IMR-90 (cell line): ENCODE results near the gene NR1H4. TPM values are rescaled to one million over a fixed set of nuclear protein-coding genes. Genes with fewer than 3 reads are reported as not detected.

Experiments used
- ATAC-seq: fragments of 200-7000 bp; cut with Tn5 transposase; 2 replicates; pipeline ENCODE4 v1.9.1; 2020; ENCODE audit warnings: low read depth, mild to moderate bottlenecking, moderate library complexity
- BruUV-seq: library from RNA; stranded (reverse); fragments of 400-500 nt; replicated peaks from 2 replicates; lab custom pipeline; 2021; lab: Mats Ljungman, UMichigan
- CTCF ChIA-PET: fragments of 300-600 bp; formaldehyde crosslinking; extraction: SDS; loops from one replicate; lab custom pipeline; 2021; ENCODE audit warnings: antibody characterized with exemption; lab: Yijun Ruan, JAX
- POLR2A ChIA-PET: fragments of 300-600 bp; sonication (Branson Sonifier 250); formaldehyde crosslinking; loops from one replicate; lab custom pipeline; 2022; ENCODE audit warnings: antibody characterized with exemption; ENCODE audit not compliant: unreplicated experiment; lab: Charles Lee
- DNase-seq: peaks from one replicate; pipeline ENCODE4 v3.0.0; 2013
- H2AFZ ChIP-seq: replicated peaks from 2 replicates; pipeline ENCODE3; 2013; ENCODE audit warnings: low read length, mild to moderate bottlenecking; ENCODE audit not compliant: poor library complexity
- H2AK5ac ChIP-seq: 2 replicates; pipeline ENCODE4 v1.6.1; 2013; ENCODE audit warnings: low read depth, low read length, inconsistent platforms
- H2AK9ac ChIP-seq: replicated peaks from 2 replicates; pipeline ENCODE3; 2013; ENCODE audit warnings: mild to moderate bottlenecking, low read depth, low read length, moderate library complexity; ENCODE audit not compliant: poor library complexity
- H2BK120ac ChIP-seq: 2 replicates; pipeline ENCODE4 v1.6.1; 2013; ENCODE audit warnings: low read depth, low read length, inconsistent platforms
- H2BK15ac ChIP-seq: 3 replicates; pipeline ENCODE4 v1.6.1; 2013; ENCODE audit warnings: low read depth, low read length, inconsistent platforms
- H2BK20ac ChIP-seq: 2 replicates; pipeline ENCODE4 v1.6.1; 2013; ENCODE audit warnings: low read depth, mild to moderate bottlenecking, inconsistent platforms, low read length, moderate library complexity
- H2BK5ac ChIP-seq: 2 replicates; pipeline ENCODE4 v1.6.1; 2013; ENCODE audit warnings: mild to moderate bottlenecking, low read depth, low read length, inconsistent platforms; ENCODE audit not compliant: poor library complexity, severe bottlenecking
- H3K14ac ChIP-seq: replicated peaks from 2 replicates; pipeline ENCODE4 v1.6.1; 2013; ENCODE audit warnings: low read depth, low read length, inconsistent platforms
- H3K18ac ChIP-seq: 2 replicates; pipeline ENCODE4 v1.6.1; 2013; ENCODE audit warnings: low read depth, low read length, control low read depth
- H3K23ac ChIP-seq: 2 replicates; pipeline ENCODE4 v1.6.1; 2013; ENCODE audit warnings: low read depth, low read length, inconsistent platforms
- H3K27ac ChIP-seq: 2 replicates; pipeline ENCODE4 v1.5.1; 2013; ENCODE audit warnings: mild to moderate bottlenecking, control low read depth, low read length; ENCODE audit not compliant: insufficient read depth
- H3K27me3 ChIP-seq: 2 replicates; pipeline ENCODE4 v1.6.1; 2013; ENCODE audit warnings: low read length; ENCODE audit not compliant: control insufficient read depth, insufficient read depth
- H3K36me3 ChIP-seq: 2 replicates; pipeline ENCODE4 v1.6.1; 2013; ENCODE audit warnings: low read length, mixed read lengths; ENCODE audit not compliant: control insufficient read depth, insufficient read depth
- H3K4ac ChIP-seq: 2 replicates; pipeline ENCODE4 v1.6.1; 2013; ENCODE audit warnings: low read depth, low read length, inconsistent platforms
- H3K4me1 ChIP-seq: 2 replicates; pipeline ENCODE4 v1.6.1; 2013; ENCODE audit warnings: low read length, mixed read lengths; ENCODE audit not compliant: control insufficient read depth, insufficient read depth
- H3K4me2 ChIP-seq: 2 replicates; pipeline ENCODE4 v1.6.1; 2013; ENCODE audit warnings: low read depth, mild to moderate bottlenecking, control low read depth, low read length, moderate library complexity
- H3K4me3 ChIP-seq: 2 replicates; pipeline ENCODE4 v1.5.1; 2013; ENCODE audit warnings: low read depth, mild to moderate bottlenecking, control low read depth, low read length, moderate library complexity; ENCODE audit not compliant: insufficient read depth
- H3K56ac ChIP-seq: 2 replicates; pipeline ENCODE4 v1.6.1; 2013; ENCODE audit warnings: low read length, inconsistent platforms; ENCODE audit not compliant: insufficient read depth; ENCODE audit errors: extremely low read depth
- H3K79me1 ChIP-seq, 2 experiments: 2 replicates each; pipeline ENCODE4 v1.6.1; 2013; ENCODE audit warnings: low read length in 2 of 2, inconsistent platforms in 1 of 2, low read depth in 1 of 2
- H3K9ac ChIP-seq: 2 replicates; pipeline ENCODE4 v1.6.1; 2013; ENCODE audit warnings: low read depth, low read length, control low read depth
- H3K9me1 ChIP-seq: 2 replicates; pipeline ENCODE4 v1.6.1; 2013; ENCODE audit warnings: low read length, inconsistent platforms; ENCODE audit not compliant: insufficient read depth
- H3K9me3 ChIP-seq: 2 replicates; pipeline ENCODE4 v1.6.1; 2013; ENCODE audit warnings: low read length; ENCODE audit not compliant: control insufficient read depth, insufficient read depth
- H4K20me1 ChIP-seq: 2 replicates; pipeline ENCODE4 v1.6.1; 2013; ENCODE audit warnings: low read length, inconsistent platforms; ENCODE audit not compliant: insufficient read depth
- H4K5ac ChIP-seq: 2 replicates; pipeline ENCODE4 v1.6.1; 2013; ENCODE audit warnings: mild to moderate bottlenecking, low read depth, low read length, control low read depth
- H4K8ac ChIP-seq, 2 experiments: 2 replicates each; pipeline ENCODE4 v1.6.1; 2013; ENCODE audit warnings: low read depth in 2 of 2, low read length in 2 of 2, control low read depth in 1 of 2, inconsistent platforms in 1 of 2
- H4K91ac ChIP-seq: 2 replicates; pipeline ENCODE4 v1.6.1; 2013; ENCODE audit warnings: low read depth, low read length, inconsistent platforms; ENCODE audit not compliant: insufficient read depth
- CHD1 ChIP-seq: IDR thresholded peaks from 2 replicates; pipeline ENCODE4 v1.6.1; 2012; ENCODE audit warnings: low read depth, low read length, improper control_type of control experiment
- MAZ ChIP-seq: IDR thresholded peaks from 2 replicates; pipeline ENCODE4 v1.6.1; 2012; ENCODE audit warnings: low read depth, mild to moderate bottlenecking, low read length, improper control_type of control experiment, moderate library complexity, borderline replicate concordance
- MXI1 ChIP-seq: IDR thresholded peaks from 2 replicates; pipeline ENCODE4 v1.6.1; 2012; ENCODE audit warnings: low read depth, mild to moderate bottlenecking, low read length, moderate library complexity, borderline replicate concordance
- POLR2A ChIP-seq: IDR thresholded peaks from 2 replicates; pipeline ENCODE4 v1.6.1; 2012; ENCODE audit warnings: mild to moderate bottlenecking, low read depth, low read length
- RAD21 ChIP-seq: IDR thresholded peaks from 2 replicates; pipeline ENCODE4 v1.6.1; 2012; ENCODE audit warnings: low read length, improper control_type of control experiment
- RFX5 ChIP-seq: IDR thresholded peaks from 2 replicates; pipeline ENCODE4 v1.8.0; 2012; ENCODE audit warnings: low read depth, mild to moderate bottlenecking, low read length, moderate library complexity
- WGBS, 2 experiments: methylation state at CpG; one replicate each; pipeline versions ENCODE4 v1.1.5 to v1.1.7; 2013; ENCODE audit warnings: missing lambda C conversion rate in 2 of 2; ENCODE audit not compliant: insufficient read length in 1 of 2; ENCODE audit errors: extremely low coverage in 2 of 2; 5-methylcytosine and 5-hydroxymethylcytosine counted together
- dilution Hi-C: fragments of 300-500 bp; cut with HindIII; formaldehyde crosslinking; loops from one replicate; pipeline ENCODE4 v1.14.3; 2018; ENCODE audit warnings: low sequenced_read_pairs; ENCODE audit not compliant: unreplicated experiment
- in situ Hi-C: fragments of 300-500 bp; cut with MboI; formaldehyde crosslinking; loops from 3 replicates; pipeline ENCODE4 v1.14.3; 2019; ENCODE audit warnings: low sequenced_read_pairs, inconsistent platforms, mixed read lengths
- intact Hi-C: fragments of 100-400 bp; cut with micrococcal nuclease; formaldehyde crosslinking; loops from 2 replicates; pipeline ENCODE4 v1.10.0; 2022
- polyA plus RNA-seq, 3 experiments: library from polyadenylated mRNA; depleted of rRNA; stranded (reverse); fragments of >200 nt; gene quantifications; 2 replicates each; pipeline ENCODE4 v1.2.3, GENCODE V29; 2012; ENCODE audit warnings: low replicate concordance in 1 of 3
- total RNA-seq: library from RNA; depleted of rRNA; stranded (reverse); fragments of >200 nt; gene quantifications from 2 replicates; pipeline ENCODE4 v1.2.3, GENCODE V29; 2012
- TF ChIP-seq, protein P1 (sequence below): conservative IDR thresholded peaks from 2 replicates; pipeline ENCODE4 v1.5.1; 2012; ENCODE audit warnings: mild to moderate bottlenecking, low read depth, low read length, improper control_type of control experiment
- TF ChIP-seq, protein P2 (sequence below): fragments of 150-350 bp; IDR thresholded peaks from 2 replicates; pipeline ENCODE4 v1.6.1; 2016; ENCODE audit warnings: low read depth, mild to moderate bottlenecking, low read length, moderate library complexity, borderline replicate concordance
- TF ChIP-seq, protein P3 (sequence below): fragments of 150-350 bp; IDR thresholded peaks from 2 replicates; pipeline ENCODE4 v1.6.1; 2017; ENCODE audit warnings: mild to moderate bottlenecking, antibody characterized with exemption, low read length, low read depth

NR1H4 gene
- total and polyA plus RNA-seq, 2 of the 4 experiments (the other 2 are of a cell fraction): not detected

DNA sequence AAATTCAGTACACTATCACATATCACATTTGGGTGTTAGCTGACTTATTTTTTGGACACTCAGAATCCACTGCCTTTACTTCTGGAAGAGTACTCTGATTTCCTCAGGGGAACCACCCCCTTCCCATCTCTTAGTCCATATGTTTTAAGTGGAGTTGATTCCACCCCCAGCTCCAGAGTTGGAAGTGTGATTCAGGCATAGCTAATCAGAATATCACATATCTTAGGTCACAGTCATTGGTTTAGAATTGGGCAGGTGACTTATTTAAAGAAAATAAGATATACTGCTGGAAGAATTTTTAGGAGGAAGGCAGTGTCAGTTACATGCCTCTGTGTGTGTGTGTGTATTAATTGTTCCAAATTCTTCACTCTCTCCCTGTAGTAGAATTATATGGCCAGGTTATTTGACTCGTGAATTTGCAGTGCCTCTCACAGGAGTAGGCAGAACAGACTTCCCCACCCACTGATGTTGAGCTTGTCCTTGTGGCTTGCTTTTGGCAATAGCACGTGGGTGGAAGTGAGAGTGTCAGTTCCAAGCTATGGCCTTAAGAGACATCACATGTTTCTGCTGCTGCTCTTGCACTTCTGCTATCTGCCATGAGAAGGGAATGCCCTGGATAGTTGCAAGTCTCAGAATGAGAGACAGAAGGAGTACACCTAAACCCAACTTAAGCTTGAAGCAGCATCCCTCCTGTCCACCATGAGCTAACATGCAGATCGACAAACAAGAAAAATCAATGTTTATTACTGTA lies 93.4 kb downstream of the NR1H4 start:
- Histone ChIP-seq H4K91ac (no peak overlapping the region), H4K8ac (no peak overlapping the region), H2AFZ (no peak overlapping the region), H2BK5ac (no peak overlapping the region), H3K27ac (no peak overlapping the region), H4K20me1 (no peaks in the 10 kb centered on the region), H3K27me3 (peaks cover 2% of the 10 kb centered on the region; the same call in 1 of the 2 replicates), H3K36me3 (no peaks in the 10 kb centered on the region), H3K9me3 (no peaks in the 10 kb centered on the region), H2AK9ac (no peak overlapping the region), H3K18ac (no peak overlapping the region), H3K56ac (no peak overlapping the region), H2BK15ac (no peak overlapping the region), H2AK5ac (no peak overlapping the region), H3K14ac (no peak overlapping the region), H3K79me1 (no peaks in the 10 kb centered on the region), H3K4ac (no peak overlapping the region), H3K9ac (no peak overlapping the region), H3K9me1 (no peaks in the 10 kb centered on the region), H3K4me1 (no peaks in the 10 kb centered on the region), H2BK20ac (no peak overlapping the region), H3K23ac (no peak overlapping the region), H4K5ac (no peak overlapping the region), H3K4me2 (no peak overlapping the region), H2BK120ac (no peak overlapping the region), H3K4me3 (no peak overlapping the region)
- in situ Hi-C loops: no loop called here
- TF ChIP-seq MXI1 (no peak), RAD21 (no peak), MAZ (no peak), RFX5 (no peak), CHD1 (no peak), POLR2A (no peak)
- TF ChIP-seq, protein P1, sequence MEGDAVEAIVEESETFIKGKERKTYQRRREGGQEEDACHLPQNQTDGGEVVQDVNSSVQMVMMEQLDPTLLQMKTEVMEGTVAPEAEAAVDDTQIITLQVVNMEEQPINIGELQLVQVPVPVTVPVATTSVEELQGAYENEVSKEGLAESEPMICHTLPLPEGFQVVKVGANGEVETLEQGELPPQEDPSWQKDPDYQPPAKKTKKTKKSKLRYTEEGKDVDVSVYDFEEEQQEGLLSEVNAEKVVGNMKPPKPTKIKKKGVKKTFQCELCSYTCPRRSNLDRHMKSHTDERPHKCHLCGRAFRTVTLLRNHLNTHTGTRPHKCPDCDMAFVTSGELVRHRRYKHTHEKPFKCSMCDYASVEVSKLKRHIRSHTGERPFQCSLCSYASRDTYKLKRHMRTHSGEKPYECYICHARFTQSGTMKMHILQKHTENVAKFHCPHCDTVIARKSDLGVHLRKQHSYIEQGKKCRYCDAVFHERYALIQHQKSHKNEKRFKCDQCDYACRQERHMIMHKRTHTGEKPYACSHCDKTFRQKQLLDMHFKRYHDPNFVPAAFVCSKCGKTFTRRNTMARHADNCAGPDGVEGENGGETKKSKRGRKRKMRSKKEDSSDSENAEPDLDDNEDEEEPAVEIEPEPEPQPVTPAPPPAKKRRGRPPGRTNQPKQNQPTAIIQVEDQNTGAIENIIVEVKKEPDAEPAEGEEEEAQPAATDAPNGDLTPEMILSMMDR: no peak
- TF ChIP-seq, protein P2, sequence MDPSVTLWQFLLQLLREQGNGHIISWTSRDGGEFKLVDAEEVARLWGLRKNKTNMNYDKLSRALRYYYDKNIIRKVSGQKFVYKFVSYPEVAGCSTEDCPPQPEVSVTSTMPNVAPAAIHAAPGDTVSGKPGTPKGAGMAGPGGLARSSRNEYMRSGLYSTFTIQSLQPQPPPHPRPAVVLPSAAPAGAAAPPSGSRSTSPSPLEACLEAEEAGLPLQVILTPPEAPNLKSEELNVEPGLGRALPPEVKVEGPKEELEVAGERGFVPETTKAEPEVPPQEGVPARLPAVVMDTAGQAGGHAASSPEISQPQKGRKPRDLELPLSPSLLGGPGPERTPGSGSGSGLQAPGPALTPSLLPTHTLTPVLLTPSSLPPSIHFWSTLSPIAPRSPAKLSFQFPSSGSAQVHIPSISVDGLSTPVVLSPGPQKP: no peak
- TF ChIP-seq, protein P3, sequence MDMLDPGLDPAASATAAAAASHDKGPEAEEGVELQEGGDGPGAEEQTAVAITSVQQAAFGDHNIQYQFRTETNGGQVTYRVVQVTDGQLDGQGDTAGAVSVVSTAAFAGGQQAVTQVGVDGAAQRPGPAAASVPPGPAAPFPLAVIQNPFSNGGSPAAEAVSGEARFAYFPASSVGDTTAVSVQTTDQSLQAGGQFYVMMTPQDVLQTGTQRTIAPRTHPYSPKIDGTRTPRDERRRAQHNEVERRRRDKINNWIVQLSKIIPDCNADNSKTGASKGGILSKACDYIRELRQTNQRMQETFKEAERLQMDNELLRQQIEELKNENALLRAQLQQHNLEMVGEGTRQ: no peak; the same call in 1 of the 2 replicates
- POLR2A ChIA-PET: no interaction called here
- CTCF ChIA-PET: interaction anchor here (0.6 to 0.8 kb wide), 2 partner anchors 12 to 23 kb away, joined by 3 to 4 read pairs; no protein-coding TSS in a partner anchor
- dilution Hi-C loops: no loop called here
- BruUV-seq: no TSS peak
- WGBS, 2 experiments: no CpG with 5 or more reads among the region's 3 CpGs
- DNase-seq: peak; percentile 34
- peak; percentile 29; the same call in 1 of the 2 replicates for ATAC-seq
- intact Hi-C loops: no loop called here
